ENCODE data around the gene SPHKAP. TPM values are rescaled to one million over a fixed set of nuclear protein-coding genes. Genes with fewer than 3 reads are reported as not detected.

The SPHKAP gene
- total RNA-seq, 2 experiments from 2014 or later, result not detected

GRCh38 chr2:228136027-228136426 is 45.5 kb downstream of the SPHKAP start:
- Histone ChIP-seq H3K4me3 (ENCODE audit: low read length) (no peak overlapping the region), H3K27me3 (ENCODE audit: control insufficient read depth in 1 of 2, insufficient read depth in 2 of 2, low read length in 2 of 2) (no peaks in the 10 kb centered on the region), H3K9me3 (ENCODE audit: control insufficient read depth in 1 of 2, insufficient read depth in 1 of 2, low read length in 2 of 2) (no peaks in the 10 kb centered on the region), H3K36me3 (ENCODE audit: insufficient read depth, low read length) (no peaks in the 10 kb centered on the region), H3K4me1 (ENCODE audit: insufficient read depth, low read length) (no peaks in the 10 kb centered on the region), H3K27ac (ENCODE audit: low read depth in 1 of 2, low read length in 2 of 2) (no peak overlapping the region)
- intact Hi-C loops (cut with DNase I, micrococcal nuclease), result no loop called here
- ChIA-PET CTCF (no interaction called here), POLR2A (no interaction called here)
- H3K27ac Mint-ChIP-seq, result no peak overlapping the region
- H3K36me3 Mint-ChIP-seq (ENCODE audit: low read depth), result no peaks in the 10 kb centered on the region
- no peaks in the 10 kb centered on the region for H3K27me3 Mint-ChIP-seq
- ATAC-seq (ENCODE audit: poor library complexity) (no peak), DNase-seq (no peak)
- H3K4me3 Mint-ChIP-seq, result no peak overlapping the region
- H3K9me3 Mint-ChIP-seq, result no peaks in the 10 kb centered on the region
- H3K4me1 Mint-ChIP-seq (ENCODE audit: low read depth), result no peaks in the 10 kb centered on the region
- no peak for TF ChIP-seq CTCF (IDR thresholded peaks at IDR 0.05)

- DNase-seq (no peak), ATAC-seq (ENCODE audit: poor library complexity) (no peak)
- no peak overlapping the region for H3K27ac Mint-ChIP-seq
- POLR2A ChIA-PET, result no interaction called here
- no peak for TF ChIP-seq CTCF (IDR thresholded peaks at IDR 0.05)
- Histone ChIP-seq H3K27ac (ENCODE audit: low read depth in 1 of 2, low read length in 2 of 2) (no peak overlapping the region), H3K9me3 (ENCODE audit: control insufficient read depth in 1 of 2, insufficient read depth in 1 of 2, low read length in 2 of 2) (no peaks in the 10 kb centered on the region), H3K4me1 (ENCODE audit: insufficient read depth, low read length) (no peaks in the 10 kb centered on the region), H3K36me3 (ENCODE audit: insufficient read depth, low read length) (no peaks in the 10 kb centered on the region), H3K4me3 (ENCODE audit: low read length) (no peak overlapping the region), H3K27me3 (ENCODE audit: control insufficient read depth in 1 of 2, insufficient read depth in 2 of 2, low read length in 2 of 2) (no peaks in the 10 kb centered on the region)
- no peaks in the 10 kb centered on the region for H3K9me3 Mint-ChIP-seq
- CTCF ChIA-PET, result no interaction called here
- no peaks in the 10 kb centered on the region for H3K36me3 Mint-ChIP-seq (ENCODE audit: low read depth)
- no peaks in the 10 kb centered on the region for H3K27me3 Mint-ChIP-seq
- H3K4me3 Mint-ChIP-seq, result no peak overlapping the region
- H3K4me1 Mint-ChIP-seq (ENCODE audit: low read depth), result no peaks in the 10 kb centered on the region
- intact Hi-C loops (cut with DNase I, micrococcal nuclease), result no loop called here
These were observed 46.2 kb downstream of the SPHKAP start for GRCh38 chr2:228135300-228135699.

GRCh38 chr2:228131833-228132232 is 49.7 kb downstream of the SPHKAP start:
- H3K4me1 Mint-ChIP-seq (ENCODE audit: low read depth), result no peaks in the 10 kb centered on the region
- Histone ChIP-seq H3K36me3 (ENCODE audit: insufficient read depth, low read length) (no peaks in the 10 kb centered on the region), H3K9me3 (ENCODE audit: control insufficient read depth in 1 of 2, insufficient read depth in 1 of 2, low read length in 2 of 2) (no peaks in the 10 kb centered on the region), H3K27me3 (ENCODE audit: control insufficient read depth in 1 of 2, insufficient read depth in 2 of 2, low read length in 2 of 2) (no peaks in the 10 kb centered on the region), H3K27ac (ENCODE audit: low read depth in 1 of 2, low read length in 2 of 2) (no peak overlapping the region), H3K4me3 (ENCODE audit: low read length) (no peak overlapping the region), H3K4me1 (ENCODE audit: insufficient read depth, low read length) (no peaks in the 10 kb centered on the region)
- no peak overlapping the region for H3K27ac Mint-ChIP-seq
- CTCF ChIA-PET, result no interaction called here
- POLR2A ChIA-PET, result no interaction called here
- ATAC-seq (ENCODE audit: poor library complexity) (no peak), DNase-seq (no peak)
- no peak overlapping the region for H3K4me3 Mint-ChIP-seq
- no peak for TF ChIP-seq CTCF (IDR thresholded peaks at IDR 0.05)
- no peaks in the 10 kb centered on the region for H3K27me3 Mint-ChIP-seq
- peaks cover 7% of the 10 kb centered on the region for H3K9me3 Mint-ChIP-seq
- H3K36me3 Mint-ChIP-seq (ENCODE audit: low read depth), result no peaks in the 10 kb centered on the region
- intact Hi-C loops (cut with DNase I, micrococcal nuclease), result no loop called here
